DOHH2 (cell line): Measurements from ENCODE around the gene CRELD1.
A peak's percentile ranks its signal among the peaks of the same experiment; 100 is the strongest.

Source experiments
- H3F3A ChIP-seq: fragments of 200-600 bp; sonication (generic), shearing (Covaris generic); 2 replicates; pipeline ENCODE4 v1.6.0; 2016; ENCODE audit warnings: antibody characterized with exemption, mild to moderate bottlenecking; ENCODE audit not compliant: control insufficient read depth, insufficient read depth
- H3K27ac ChIP-seq: fragments of 200-600 bp; sonication (generic); 2 replicates; pipeline ENCODE4 v1.5.1; 2014; ENCODE audit warnings: low read depth, mild to moderate bottlenecking, low read length, moderate library complexity
- H3K27me3 ChIP-seq: fragments of 200-600 bp; sonication (generic); 2 replicates; pipeline ENCODE4 v1.6.1; 2014; ENCODE audit warnings: mild to moderate bottlenecking, low read length, mixed read lengths; ENCODE audit not compliant: control insufficient read depth
- H3K36me3 ChIP-seq: fragments of 200-600 bp; sonication (generic); 2 replicates; pipeline ENCODE4 v1.6.1; 2014; ENCODE audit warnings: mild to moderate bottlenecking, low read length, moderate library complexity, mixed read lengths; ENCODE audit not compliant: control insufficient read depth
- H3K4me1 ChIP-seq: fragments of 200-600 bp; sonication (generic); 2 replicates; pipeline ENCODE4 v1.6.1; 2014; ENCODE audit warnings: mild to moderate bottlenecking, low read length, mixed read lengths; ENCODE audit not compliant: control insufficient read depth
- H3K4me2 ChIP-seq: fragments of 200-600 bp; sonication (generic); 2 replicates; pipeline ENCODE4 v1.6.0; 2014; ENCODE audit warnings: mild to moderate bottlenecking, low read length, moderate library complexity
- H3K4me3 ChIP-seq: fragments of 200-600 bp; sonication (generic); 2 replicates; pipeline ENCODE4 v1.5.1; 2014; ENCODE audit warnings: mild to moderate bottlenecking, low read length, mixed read lengths
- H3K79me2 ChIP-seq: fragments of 200-600 bp; sonication (generic); 2 replicates; pipeline ENCODE4 v1.6.1; 2014; ENCODE audit warnings: mild to moderate bottlenecking, low read length, mixed read lengths; ENCODE audit not compliant: control insufficient read depth
- H3K9me2 ChIP-seq: fragments of 200-600 bp; sonication (generic); replicated peaks from 2 replicates; pipeline ENCODE4 v1.6.1; 2014; ENCODE audit warnings: mild to moderate bottlenecking, low read length, mixed read lengths; ENCODE audit not compliant: control insufficient read depth
- H3K9me3 ChIP-seq: fragments of 200-600 bp; sonication (generic); 2 replicates; pipeline ENCODE4 v1.6.1; 2014; ENCODE audit warnings: antibody characterized with exemption, low read length, mixed read lengths; ENCODE audit not compliant: control insufficient read depth, insufficient read depth
- H4K20me1 ChIP-seq: fragments of 200-600 bp; sonication (generic); 2 replicates; pipeline ENCODE4 v1.6.0; 2014; ENCODE audit warnings: low read depth, mild to moderate bottlenecking, antibody characterized with exemption, low read length, moderate library complexity; ENCODE audit not compliant: control insufficient read depth, insufficient read depth
- CTCF ChIP-seq: fragments of 200-600 bp; sonication (generic); IDR thresholded peaks from one replicate; pipeline ENCODE4 v1.5.1; 2014; ENCODE audit warnings: antibody characterized with exemption, mild to moderate bottlenecking, low read depth, low read length; ENCODE audit not compliant: poor library complexity, severe bottlenecking
- EZH2phosphoT487 ChIP-seq: fragments of 200-600 bp; sonication (generic); IDR thresholded peaks from 2 replicates; pipeline ENCODE4 v1.6.1; 2017; ENCODE audit warnings: borderline replicate concordance, mild to moderate bottlenecking, antibody characterized with exemption, low read length, moderate library complexity, mixed read lengths

The CRELD1 gene

DNA sequence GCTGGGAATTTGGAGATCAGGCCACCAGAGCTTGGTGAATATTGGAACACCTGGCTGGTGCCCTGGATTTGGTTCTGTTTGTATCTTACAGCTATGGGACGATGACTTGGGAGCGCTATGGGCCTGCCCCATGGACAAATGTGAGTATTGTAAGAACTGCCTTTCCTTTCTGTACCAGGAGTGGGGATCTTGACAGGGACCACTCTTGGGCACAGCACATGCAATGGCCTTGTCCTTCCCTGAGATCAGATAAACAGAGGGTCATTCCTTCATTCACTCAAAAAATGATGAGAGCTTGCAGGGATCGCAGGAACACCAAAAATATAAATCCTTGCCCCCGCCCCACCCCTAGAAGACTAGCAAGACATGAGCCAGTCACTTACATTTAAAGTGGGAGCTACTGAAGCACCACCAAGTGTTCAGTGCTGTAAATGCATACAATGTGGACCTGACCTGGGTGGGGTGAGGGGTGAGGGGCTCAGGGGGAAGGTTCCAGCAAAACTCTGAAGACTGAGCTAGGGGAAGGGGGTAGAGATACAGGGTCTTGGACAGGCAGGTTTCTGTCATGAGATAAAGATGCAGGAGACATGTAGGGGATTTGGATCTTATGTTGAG, 2.7 kb upstream of the CRELD1 start:
- TF ChIP-seq CTCF, result peak; percentile 45
- no peak for TF ChIP-seq EZH2phosphoT487
- H3K9me2 ChIP-seq, result no peaks in the 10 kb centered on the region
- H3K79me2 ChIP-seq, result peaks cover 20% of the 10 kb centered on the region
- H3K27ac ChIP-seq, result no peak overlapping the region
- H3K36me3 ChIP-seq, result peaks cover 10% of the 10 kb centered on the region
- H3K4me2 ChIP-seq, result no peak overlapping the region
- no peaks in the 10 kb centered on the region; the same call in 1 of the 2 replicates for H3F3A ChIP-seq
- H3K4me3 ChIP-seq, result no peak overlapping the region
- no peaks in the 10 kb centered on the region for H3K9me3 ChIP-seq
- no peaks in the 10 kb centered on the region for H4K20me1 ChIP-seq
- no peaks in the 10 kb centered on the region for H3K27me3 ChIP-seq
- peaks cover 35% of the 10 kb centered on the region for H3K4me1 ChIP-seq

- Histone ChIP-seq H3K9me3 (no peaks in the 10 kb centered on the region), H3K27me3 (no peaks in the 10 kb centered on the region), H3K27ac (peak overlapping the region; percentile 54), H3K4me1 (peaks cover 36% of the 10 kb centered on the region), H3K4me2 (peak overlapping the region; percentile 91), H3K4me3 (peak overlapping the region; percentile 82), H3K79me2 (peaks cover 22% of the 10 kb centered on the region), H3F3A (no peaks in the 10 kb centered on the region; the same call in 1 of the 2 replicates), H3K36me3 (peaks cover 24% of the 10 kb centered on the region), H4K20me1 (no peaks in the 10 kb centered on the region), H3K9me2 (no peaks in the 10 kb centered on the region)
- TF ChIP-seq EZH2phosphoT487 (no peak), CTCF (no peak)
These were observed 1.1 kb upstream of the CRELD1 start for GRCh38 chr3:9932535-9932842.

DNA sequence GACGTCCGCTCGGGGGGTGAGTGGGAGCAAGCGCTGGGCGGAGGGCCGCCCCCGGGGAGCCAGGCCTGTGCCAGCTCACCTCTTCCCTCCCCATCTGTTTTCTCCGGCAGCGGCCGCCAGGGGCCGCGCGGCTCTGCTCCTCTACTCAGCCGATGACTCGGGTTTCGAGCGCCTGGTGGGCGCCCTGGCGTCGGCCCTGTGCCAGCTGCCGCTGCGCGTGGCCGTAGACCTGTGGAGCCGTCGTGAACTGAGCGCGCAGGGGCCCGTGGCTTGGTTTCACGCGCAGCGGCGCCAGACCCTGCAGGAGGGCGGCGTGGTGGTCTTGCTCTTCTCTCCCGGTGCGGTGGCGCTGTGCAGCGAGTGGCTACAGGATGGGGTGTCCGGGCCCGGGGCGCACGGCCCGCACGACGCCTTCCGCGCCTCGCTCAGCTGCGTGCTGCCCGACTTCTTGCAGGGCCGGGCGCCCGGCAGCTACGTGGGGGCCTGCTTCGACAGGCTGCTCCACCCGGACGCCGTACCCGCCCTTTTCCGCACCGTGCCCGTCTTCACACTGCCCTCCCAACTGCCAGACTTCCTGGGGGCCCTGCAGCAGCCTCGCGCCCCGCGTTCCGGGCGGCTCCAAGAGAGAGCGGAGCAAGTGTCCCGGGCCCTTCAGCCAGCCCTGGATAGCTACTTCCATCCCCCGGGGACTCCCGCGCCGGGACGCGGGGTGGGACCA, 632 bp upstream of the CRELD1 start:
- no peaks in the 10 kb centered on the region for H3K9me3 ChIP-seq
- H3K79me2 ChIP-seq, result peaks cover 22% of the 10 kb centered on the region
- H3K4me1 ChIP-seq, result peaks cover 36% of the 10 kb centered on the region
- no peaks in the 10 kb centered on the region for H4K20me1 ChIP-seq
- H3K9me2 ChIP-seq, result no peaks in the 10 kb centered on the region
- H3K4me3 ChIP-seq, result peak overlapping the region; percentile 82
- no peaks in the 10 kb centered on the region for H3K27me3 ChIP-seq
- peak; percentile 91 for TF ChIP-seq CTCF
- no peak for TF ChIP-seq EZH2phosphoT487
- peak overlapping the region; percentile 54 for H3K27ac ChIP-seq
- no peaks in the 10 kb centered on the region; the same call in 1 of the 2 replicates for H3F3A ChIP-seq
- H3K4me2 ChIP-seq, result peak overlapping the region; percentile 91
- peaks cover 27% of the 10 kb centered on the region for H3K36me3 ChIP-seq
